Globus pallidus (tissue), 1 donor: ENCODE measurements around the gene PCDHGA9.
"Not testable (repeated sequence)": the region's sequence is repeated elsewhere in the genome, so short reads cannot be mapped to it uniquely, and the experiment has no call there.

ENCODE experiments used
- DNase-seq: peaks from one replicate; pipeline ENCODE4 v3.0.0-alpha.2; 2015; ENCODE audit warnings: low spot score

PCDHGA9 gene

GRCh38 chr5:141402553-141403243 lies at the start of gene PCDHGA9:
PCDHGA9 (plus strand) TSS chr5:141402778; CDS start chr5:141402953, 175 bp downstream.
- peak; percentile 21 for DNase-seq

GRCh38 chr5:141354900-141355469 lies 47.6 kb upstream of the PCDHGA9 start, which contains the start of gene PCDHGA4:
PCDHGA4 (plus strand) TSS chr5:141355021; CDS start chr5:141355108, 87 bp downstream.
- no peak for DNase-seq

- no peak for DNase-seq
Observed at GRCh38 chr5:141355641-141356040, 46.9 kb upstream of the PCDHGA9 start.

GRCh38 chr5:141356133-141356532 lies 46.4 kb upstream of the PCDHGA9 start:
- DNase-seq, result no peak

- no peak for DNase-seq
Observed at GRCh38 chr5:141356950-141357349, 45.6 kb upstream of the PCDHGA9 start.

- peak; percentile 35 for DNase-seq
Observed at GRCh38 chr5:141359790-141360426, 42.7 kb upstream of the PCDHGA9 start, which contains the start of gene PCDHGB2. PCDHGB2 (plus strand) TSS chr5:141359994; CDS start chr5:141360136, 142 bp downstream.

- no peak for DNase-seq
Observed at GRCh38 chr5:141360685-141361084, 41.9 kb upstream of the PCDHGA9 start.

- no peak for DNase-seq
Observed at GRCh38 chr5:141362719-141363118, 39.9 kb upstream of the PCDHGA9 start.

- DNase-seq, result no peak
Observed at GRCh38 chr5:141363952-141364660, 38.5 kb upstream of the PCDHGA9 start, which contains the start of gene PCDHGA5. PCDHGA5 (plus strand) TSS chr5:141364162; CDS start chr5:141364331, 169 bp downstream.

- no peak for DNase-seq
Observed at GRCh38 chr5:141366016-141366896, 36.3 kb upstream of the PCDHGA9 start.

GRCh38 chr5:141369994-141370848 lies 32.4 kb upstream of the PCDHGA9 start, which contains the start of gene PCDHGB3:
PCDHGB3 (plus strand) TSS chr5:141370242; CDS start chr5:141370395, 153 bp downstream.
- DNase-seq, result peak; percentile 17

GRCh38 chr5:141371572-141372475 lies 30.8 kb upstream of the PCDHGA9 start:
- DNase-seq, result no peak

- no peak for DNase-seq
Observed at GRCh38 chr5:141373673-141374317, 28.8 kb upstream of the PCDHGA9 start, which contains the start of gene PCDHGA6. PCDHGA6 (plus strand) TSS chr5:141373891; CDS start chr5:141374084, 193 bp downstream.

GRCh38 chr5:141374627-141375026 lies 28.0 kb upstream of the PCDHGA9 start:
- no peak for DNase-seq

- not testable (repeated sequence) for DNase-seq
Observed at GRCh38 chr5:141375444-141376155, 27.0 kb upstream of the PCDHGA9 start.

- DNase-seq, result no peak
Observed at GRCh38 chr5:141382469-141383294, 19.9 kb upstream of the PCDHGA9 start, which contains the start of gene PCDHGA7. PCDHGA7 (plus strand) TSS chr5:141382742; CDS start chr5:141382900, 158 bp downstream.

- no peak for DNase-seq
Observed at GRCh38 chr5:141383345-141383744, 19.2 kb upstream of the PCDHGA9 start.
